Lower lobe of right lung (tissue), 2 donors: ENCODE data around the gene UVRAG. TPM values are rescaled to one million over a fixed set of nuclear protein-coding genes. Genes with fewer than 3 reads are reported as not detected.

ENCODE experiments used
- ATAC-seq, 2 donors: fragments of 200-7000 bp; cut with Tn5 transposase; one replicate each; pipeline ENCODE4 v1.9.1; 2020 to 2022; ENCODE audit warnings: mild to moderate bottlenecking in 2 of 2, moderate library complexity in 2 of 2
- DNase-seq: peaks from one replicate; pipeline ENCODE4 v3.0.0-alpha.2; 2020
- H3K27ac ChIP-seq: fragments of 200-600 bp; one replicate; pipeline ENCODE4 v1.8.0; 2022
- H3K27me3 ChIP-seq: fragments of 200-600 bp; one replicate; pipeline ENCODE4 v1.8.0; 2022; ENCODE audit warnings: low read depth
- H3K36me3 ChIP-seq: fragments of 200-600 bp; one replicate; pipeline ENCODE4 v1.8.0; 2022; ENCODE audit warnings: mild to moderate bottlenecking
- H3K4me1 ChIP-seq: fragments of 200-600 bp; one replicate; pipeline ENCODE4 v1.8.0; 2022
- H3K4me3 ChIP-seq: fragments of 200-600 bp; one replicate; pipeline ENCODE4 v1.8.0; 2022; ENCODE audit warnings: mild to moderate bottlenecking
- H3K9me3 ChIP-seq: fragments of 200-600 bp; one replicate; pipeline ENCODE4 v1.8.0; 2022
- CTCF ChIP-seq: fragments of 200-600 bp; IDR thresholded peaks from one replicate; pipeline ENCODE4 v1.8.0; 2022; ENCODE audit warnings: antibody characterized with exemption, mild to moderate bottlenecking
- intact Hi-C: fragments of 100-400 bp; cut with DNase I; formaldehyde crosslinking; loops from one replicate; pipeline ENCODE4 v1.11.0; 2022
- total RNA-seq: library from RNA; stranded (reverse); fragmentation: NEBNext Ultra II Directional; extraction: Animal tissue kit (Norgen Biotek cat#: 25700); gene quantifications from one replicate; pipeline ENCODE4 v1.2.1, GENCODE V29; 2021
- donor health status: DM: no; HTN: yes; CAD: no; lungs with severe emphysema.

UVRAG gene
- total RNA-seq, 1 donor from 2014 or later: 36.0 TPM

- ATAC-seq (peak; percentile 59 to 60), DNase-seq (peak; percentile 76)
- intact Hi-C loops: no loop called here
- no peaks in the 10 kb centered on the region for H3K27me3 ChIP-seq
- peaks cover 40% of the 10 kb centered on the region for H3K4me1 ChIP-seq
- TF ChIP-seq CTCF: no peak
- H3K9me3 ChIP-seq: no peaks in the 10 kb centered on the region
- H3K4me3 ChIP-seq: peak overlapping the region; percentile 93
- H3K36me3 ChIP-seq: no peaks in the 10 kb centered on the region
- H3K27ac ChIP-seq: peak overlapping the region; percentile 95
Measured at GRCh38 chr11:75815345-75816168, 547 bp downstream of the UVRAG start.

- TF ChIP-seq CTCF: no peak
- Histone ChIP-seq H3K36me3 (no peaks in the 10 kb centered on the region), H3K4me3 (peak overlapping the region; percentile 93), H3K27me3 (no peaks in the 10 kb centered on the region), H3K4me1 (peaks cover 40% of the 10 kb centered on the region), H3K9me3 (no peaks in the 10 kb centered on the region), H3K27ac (peak overlapping the region; percentile 5)
- intact Hi-C loops: no loop called here
- DNase-seq (no peak), ATAC-seq (no peak)
Measured at GRCh38 chr11:75816561-75817239, 1.7 kb downstream of the UVRAG start.

- H3K27ac ChIP-seq: no peak overlapping the region
- H3K4me3 ChIP-seq: no peak overlapping the region
- H3K9me3 ChIP-seq: no peaks in the 10 kb centered on the region
- no peaks in the 10 kb centered on the region for H3K27me3 ChIP-seq
- no peak for DNase-seq
- peaks cover 67% of the 10 kb centered on the region for H3K4me1 ChIP-seq
- ATAC-seq: no peak
- TF ChIP-seq CTCF: no peak
- no peaks in the 10 kb centered on the region for H3K36me3 ChIP-seq
- intact Hi-C loops: no loop called here
Measured at GRCh38 chr11:75820645-75821044, 5.6 kb downstream of the UVRAG start.

DNA sequence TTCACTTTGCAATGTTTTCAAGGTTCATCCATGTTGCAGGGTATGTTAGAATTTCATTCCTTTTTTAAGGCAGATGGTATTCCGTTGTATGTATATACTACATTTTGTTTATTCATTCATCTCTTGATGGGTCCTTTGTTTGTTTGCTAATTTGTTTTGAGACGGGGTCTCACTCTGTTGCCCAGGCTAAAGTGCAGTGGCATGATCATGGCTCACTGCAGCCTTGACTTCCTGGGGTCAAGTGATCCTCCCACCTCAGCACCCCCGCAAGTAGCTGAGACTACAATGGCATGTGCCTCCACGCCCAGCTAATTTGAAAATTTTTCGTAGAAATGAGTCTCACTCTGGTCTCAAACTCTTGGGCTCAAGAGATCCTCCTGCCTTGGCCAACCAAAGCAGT, 6.2 kb downstream of the UVRAG start:
- H3K36me3 ChIP-seq: no peaks in the 10 kb centered on the region
- no peak for TF ChIP-seq CTCF
- no peak for DNase-seq
- no peaks in the 10 kb centered on the region for H3K27me3 ChIP-seq
- no peaks in the 10 kb centered on the region for H3K9me3 ChIP-seq
- H3K4me1 ChIP-seq: peaks cover 69% of the 10 kb centered on the region
- no peak overlapping the region for H3K27ac ChIP-seq
- intact Hi-C loops: no loop called here
- no peak overlapping the region for H3K4me3 ChIP-seq
- no peak for ATAC-seq

GRCh38 chr11:75822541-75822940, 7.5 kb downstream of the UVRAG start:
- Histone ChIP-seq H3K27me3 (no peaks in the 10 kb centered on the region), H3K27ac (peak overlapping the region; percentile 58), H3K4me3 (no peak overlapping the region), H3K9me3 (no peaks in the 10 kb centered on the region), H3K36me3 (no peaks in the 10 kb centered on the region), H3K4me1 (peaks cover 68% of the 10 kb centered on the region)
- no peak for ATAC-seq
- no peak for DNase-seq
- TF ChIP-seq CTCF: no peak
- intact Hi-C loops: no loop called here
